Measurements from ENCODE around the gene EPHA7.

Gene EPHA7

GRCh38 chr6:93419304-93420162, at the start of gene EPHA7:
TSS of gene EPHA7 (minus strand) at chr6:93419559. CDS start at chr6:93419341, 218 bp downstream.
- DNase-seq, result peak; percentile 97

- no peak for DNase-seq
Observed at GRCh38 chr6:93468291-93468690, 48.9 kb upstream of the EPHA7 start.

- DNase-seq, result no peak
Observed at GRCh38 chr6:93454533-93454932, 35.2 kb upstream of the EPHA7 start.

- DNase-seq, result no peak
Observed at GRCh38 chr6:93453956-93454355, 34.6 kb upstream of the EPHA7 start.

GRCh38 chr6:93447874-93448273, 28.5 kb upstream of the EPHA7 start:
- no peak for DNase-seq

- DNase-seq, result no peak
Observed at GRCh38 chr6:93437491-93437890, 18.1 kb upstream of the EPHA7 start.

GRCh38 chr6:93433592-93433991, 14.2 kb upstream of the EPHA7 start:
- no peak for DNase-seq

- DNase-seq, result peak; percentile 17
Observed at GRCh38 chr6:93424303-93425064, 5.1 kb upstream of the EPHA7 start.

- peak; percentile 15 for DNase-seq
Observed at GRCh38 chr6:93423542-93423941, 4.2 kb upstream of the EPHA7 start.

- no peak for DNase-seq
Observed at GRCh38 chr6:93420163-93420795, 920 bp upstream of the EPHA7 start.

- DNase-seq, result peak; percentile 53
Observed at GRCh38 chr6:93418408-93419303, 703 bp downstream of the EPHA7 start.

GRCh38 chr6:93418033-93418407, 1.3 kb downstream of the EPHA7 start:
- DNase-seq, result no peak

GRCh38 chr6:93417421-93418013, 1.8 kb downstream of the EPHA7 start:
- DNase-seq, result peak; percentile 63

- peak; percentile 60 for DNase-seq
Observed at GRCh38 chr6:93416571-93417420, 2.6 kb downstream of the EPHA7 start.

- no peak for DNase-seq
Observed at GRCh38 chr6:93413190-93413589, 6.2 kb downstream of the EPHA7 start.

GRCh38 chr6:93412452-93412851, 6.9 kb downstream of the EPHA7 start:
- no peak for DNase-seq

- peak; percentile 12 for DNase-seq
Observed at GRCh38 chr6:93407186-93407585, 12.2 kb downstream of the EPHA7 start.

- DNase-seq, result no peak
Observed at GRCh38 chr6:93403390-93403789, 16.0 kb downstream of the EPHA7 start.

- DNase-seq, result no peak
Observed at GRCh38 chr6:93398723-93399122, 20.6 kb downstream of the EPHA7 start.

- no peak for DNase-seq
Observed at GRCh38 chr6:93394471-93394870, 24.9 kb downstream of the EPHA7 start.

GRCh38 chr6:93393554-93394074, 25.7 kb downstream of the EPHA7 start:
- DNase-seq, result no peak

All from midbrain (tissue), 1 donor.